Measurements from ENCODE around the gene WNT5A.
"Not testable (repeated sequence)": the region's sequence is repeated elsewhere in the genome, so short reads cannot be mapped to it uniquely, and the experiment has no call there.

Gene WNT5A

DNA sequence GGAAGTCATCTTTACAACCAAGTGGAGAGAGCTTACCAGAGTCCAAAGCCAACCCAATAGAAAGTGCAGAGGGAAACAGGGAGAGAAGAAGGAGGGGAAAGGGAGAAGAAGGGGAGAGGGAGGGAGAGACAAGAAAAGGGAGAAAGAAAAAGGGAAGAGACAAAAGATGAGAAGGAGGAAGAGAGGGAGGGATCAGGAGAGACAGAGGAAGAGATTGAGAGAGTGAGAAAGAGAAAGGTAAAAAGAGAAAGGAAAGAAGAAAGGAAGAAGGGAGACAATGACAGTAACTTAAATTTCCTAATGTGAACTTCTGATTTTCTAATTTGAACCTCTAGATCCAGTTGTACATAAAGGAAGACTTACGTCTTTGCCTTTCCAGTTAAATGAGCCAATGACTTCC, 20.7 kb upstream of the WNT5A start:
- in situ Hi-C loops (cut with HindIII; ENCODE audit: low sequenced_read_pairs) = no loop called here

DNA sequence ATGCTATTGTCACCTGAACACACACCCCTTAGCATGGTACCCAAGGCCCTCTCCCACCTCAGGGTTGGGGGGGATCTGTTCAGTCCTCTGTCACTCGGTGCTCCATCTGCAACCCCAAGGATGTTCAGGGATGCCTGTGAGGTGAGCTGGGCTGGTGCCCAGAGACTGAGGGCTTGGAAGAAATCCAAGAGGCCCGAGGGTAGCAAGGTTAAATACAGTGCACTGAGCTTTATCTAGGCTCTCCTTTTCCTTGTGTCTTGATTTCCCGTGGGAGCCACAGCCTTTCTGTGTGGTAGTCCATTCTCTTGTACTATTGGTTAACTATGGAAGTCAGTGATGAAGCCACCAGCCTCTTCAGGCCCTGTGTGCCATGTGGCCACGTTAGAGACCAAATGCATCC, 18.7 kb upstream of the WNT5A start:
- in situ Hi-C loops (cut with HindIII; ENCODE audit: low sequenced_read_pairs) = no loop called here

- in situ Hi-C loops (cut with HindIII; ENCODE audit: low sequenced_read_pairs) = not testable (repeated sequence)
Measured at GRCh38 chr3:55505102-55505501, 18.0 kb upstream of the WNT5A start.

DNA sequence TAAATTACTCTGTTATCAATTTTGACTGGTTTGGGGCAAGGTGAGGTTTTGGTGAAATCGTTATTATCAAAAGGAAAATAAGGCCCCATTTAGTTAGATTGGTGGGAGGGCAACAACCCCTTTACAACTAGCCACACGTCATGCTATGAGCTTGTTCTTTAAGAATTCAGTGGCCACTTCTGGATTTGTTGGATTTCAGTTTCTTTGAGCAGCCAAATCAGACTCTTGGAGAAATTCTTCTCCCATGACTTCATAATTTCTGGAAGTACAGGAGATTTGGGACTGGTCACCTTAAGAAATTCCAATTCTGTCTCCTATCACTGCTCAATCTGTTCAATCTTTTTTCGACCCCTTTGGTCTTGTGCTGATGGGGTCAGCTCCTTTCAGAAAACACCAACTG, 14.8 kb upstream of the WNT5A start:
- in situ Hi-C loops (cut with HindIII; ENCODE audit: low sequenced_read_pairs) = no loop called here

GRCh38 chr3:55500555-55501330, 13.6 kb upstream of the WNT5A start:
- in situ Hi-C loops (cut with HindIII; ENCODE audit: low sequenced_read_pairs) = no loop called here

GRCh38 chr3:55498520-55498919, 11.4 kb upstream of the WNT5A start:
- in situ Hi-C loops (cut with HindIII; ENCODE audit: low sequenced_read_pairs) = loop anchor here (25.0 kb wide), 3 partner anchors 161 to 636 kb away; no protein-coding TSS in a partner anchor

DNA sequence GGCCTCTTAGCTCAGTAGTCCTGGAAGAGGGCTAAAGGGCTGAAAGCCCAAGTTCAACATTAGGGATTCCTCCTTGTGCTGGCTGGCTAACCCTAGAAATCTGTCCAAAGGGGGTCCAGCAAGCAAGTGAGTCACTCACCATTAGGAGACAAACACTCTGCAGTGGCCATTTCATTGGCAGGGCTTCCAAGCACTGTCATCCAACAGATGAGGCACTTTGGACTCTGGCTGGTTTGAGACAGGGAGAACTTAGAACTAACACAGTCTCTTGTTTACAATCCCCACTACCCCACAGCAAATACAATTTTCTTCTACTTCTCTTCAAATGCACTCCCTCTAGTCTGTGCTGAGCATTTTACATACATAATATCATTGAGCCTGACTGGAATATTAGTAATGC, 10.1 kb upstream of the WNT5A start:
- in situ Hi-C loops (cut with HindIII; ENCODE audit: low sequenced_read_pairs) = loop anchor here (25.0 kb wide), 3 partner anchors 160 to 635 kb away; no protein-coding TSS in a partner anchor

DNA sequence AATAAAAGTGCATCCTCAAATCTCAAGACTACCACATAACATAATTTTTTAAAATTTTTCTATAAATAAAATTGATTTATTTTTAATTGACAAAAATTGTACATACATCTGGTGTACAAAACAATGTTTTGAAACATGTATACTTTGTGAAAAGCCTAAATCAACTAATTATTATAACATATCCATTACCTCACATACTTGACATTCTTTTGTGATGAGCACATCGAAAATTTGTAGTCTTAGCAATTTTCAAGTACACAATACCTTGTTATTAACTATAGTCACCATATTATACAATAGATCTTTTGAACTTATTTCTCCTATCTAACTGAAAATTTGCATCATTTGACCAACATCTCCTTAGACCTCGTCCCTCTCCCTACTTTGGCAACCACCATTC, 7.9 kb upstream of the WNT5A start:
- in situ Hi-C loops (cut with HindIII; ENCODE audit: low sequenced_read_pairs) = loop anchor here (25.0 kb wide), 3 partner anchors 158 to 633 kb away; no protein-coding TSS in a partner anchor

- in situ Hi-C loops (cut with HindIII; ENCODE audit: low sequenced_read_pairs) = loop anchor here (25.0 kb wide), 3 partner anchors 156 to 631 kb away; no protein-coding TSS in a partner anchor
Measured at GRCh38 chr3:55492976-55493375, 5.9 kb upstream of the WNT5A start.

GRCh38 chr3:55491296-55491816, 4.2 kb upstream of the WNT5A start:
- in situ Hi-C loops (cut with HindIII; ENCODE audit: low sequenced_read_pairs) = loop anchor here (25.0 kb wide), 3 partner anchors 154 to 629 kb away; no protein-coding TSS in a partner anchor

DNA sequence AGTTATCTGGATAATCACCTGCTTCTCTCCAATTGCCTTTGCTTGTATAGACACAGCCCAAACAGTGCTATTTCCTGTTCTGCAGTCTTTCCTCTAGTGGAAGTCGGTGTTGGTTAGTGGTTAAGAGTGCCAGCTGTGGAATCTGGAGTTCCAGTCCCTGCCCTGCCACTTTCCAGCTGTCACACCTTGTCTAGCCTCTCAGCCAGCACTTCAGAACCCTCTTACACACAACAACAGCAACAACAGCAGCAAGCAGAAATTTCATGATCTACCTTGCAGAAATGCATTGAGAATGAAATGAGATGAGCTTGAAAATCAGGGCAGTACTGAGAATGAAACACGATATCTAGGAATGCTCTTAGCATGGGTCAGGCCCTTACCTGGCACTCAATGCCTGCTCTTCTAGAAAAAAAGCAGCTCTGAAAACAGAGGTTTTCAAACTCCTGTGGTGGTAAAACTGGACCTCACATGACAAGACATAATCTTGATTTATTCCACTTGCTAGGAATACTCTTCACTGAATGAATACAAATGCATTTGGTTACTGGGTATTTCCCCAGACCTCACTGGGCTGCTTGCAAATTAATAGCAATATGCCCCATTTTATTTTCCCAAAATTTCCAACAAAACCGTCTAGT, 3.3 kb upstream of the WNT5A start:
- in situ Hi-C loops (cut with HindIII; ENCODE audit: low sequenced_read_pairs) = loop anchor here (25.0 kb wide), 3 partner anchors 153 to 628 kb away; no protein-coding TSS in a partner anchor

DNA sequence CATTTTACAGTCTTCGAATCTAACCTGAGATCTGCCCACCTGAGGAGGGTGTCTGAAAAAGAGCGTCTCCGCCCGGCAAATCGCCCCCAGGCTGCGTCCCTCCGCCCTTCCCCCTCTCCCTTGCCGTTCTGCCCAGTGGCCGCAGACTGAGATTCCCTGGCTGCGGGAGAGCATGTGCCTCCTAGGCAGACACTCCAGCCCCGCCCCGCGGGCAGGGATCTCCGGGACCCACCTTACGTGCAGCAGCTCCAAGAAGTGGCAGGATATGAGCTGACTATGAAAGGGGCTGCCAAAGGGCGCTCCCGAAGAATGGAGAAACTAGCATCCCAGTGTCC, 2.7 kb upstream of the WNT5A start:
- in situ Hi-C loops (cut with HindIII; ENCODE audit: low sequenced_read_pairs) = loop anchor here (25.0 kb wide), 3 partner anchors 152 to 627 kb away; no protein-coding TSS in a partner anchor

- in situ Hi-C loops (cut with HindIII; ENCODE audit: low sequenced_read_pairs) = loop anchor here (25.0 kb wide), 3 partner anchors 151 to 626 kb away; no protein-coding TSS in a partner anchor
Measured at GRCh38 chr3:55488398-55489055, 1.4 kb upstream of the WNT5A start.

DNA sequence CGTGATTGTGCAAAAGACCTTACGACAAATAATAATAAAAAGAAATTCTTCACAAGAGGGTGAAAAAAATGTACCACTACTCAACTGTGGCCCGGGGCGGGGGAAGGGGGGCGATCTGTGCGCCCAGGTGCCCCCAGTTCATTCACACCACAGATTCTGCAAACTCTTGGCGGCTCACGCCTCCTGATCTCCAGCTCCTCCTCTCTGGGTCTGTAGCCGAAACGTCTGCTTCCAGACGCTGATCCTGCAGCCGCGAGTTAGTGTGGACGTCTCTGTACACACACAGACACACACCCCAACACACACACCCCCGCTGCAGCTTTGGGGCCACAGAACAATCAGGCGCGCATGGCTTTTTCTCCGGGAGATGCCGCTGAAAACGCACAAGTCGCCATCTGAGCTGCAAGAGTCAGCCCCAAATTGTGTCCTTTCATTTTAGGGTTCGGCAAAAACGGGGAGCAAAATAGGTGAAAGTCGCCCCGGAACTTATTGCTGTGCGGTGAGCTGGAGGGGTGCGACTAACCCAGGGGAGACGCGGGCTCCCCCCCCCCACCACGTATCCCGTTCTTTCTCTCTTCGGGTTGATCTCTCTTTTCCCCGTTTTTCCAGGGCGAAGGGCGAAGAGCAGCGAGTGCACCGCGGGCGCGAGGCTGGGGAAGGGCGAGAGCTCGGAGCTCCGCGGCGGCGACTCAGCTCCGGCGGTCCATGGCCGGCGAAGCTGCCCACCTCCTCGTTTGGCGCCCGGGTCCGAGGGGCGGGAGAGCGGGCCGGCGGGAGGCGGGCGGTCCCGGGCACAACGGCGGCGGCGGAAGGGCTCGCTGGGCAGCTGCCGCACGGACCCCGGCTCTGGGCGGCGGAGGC, 505 bp upstream of the WNT5A start:
- in situ Hi-C loops (cut with HindIII; ENCODE audit: low sequenced_read_pairs) = loop anchor here (25.0 kb wide), 3 partner anchors 150 to 625 kb away; no protein-coding TSS in a partner anchor

DNA sequence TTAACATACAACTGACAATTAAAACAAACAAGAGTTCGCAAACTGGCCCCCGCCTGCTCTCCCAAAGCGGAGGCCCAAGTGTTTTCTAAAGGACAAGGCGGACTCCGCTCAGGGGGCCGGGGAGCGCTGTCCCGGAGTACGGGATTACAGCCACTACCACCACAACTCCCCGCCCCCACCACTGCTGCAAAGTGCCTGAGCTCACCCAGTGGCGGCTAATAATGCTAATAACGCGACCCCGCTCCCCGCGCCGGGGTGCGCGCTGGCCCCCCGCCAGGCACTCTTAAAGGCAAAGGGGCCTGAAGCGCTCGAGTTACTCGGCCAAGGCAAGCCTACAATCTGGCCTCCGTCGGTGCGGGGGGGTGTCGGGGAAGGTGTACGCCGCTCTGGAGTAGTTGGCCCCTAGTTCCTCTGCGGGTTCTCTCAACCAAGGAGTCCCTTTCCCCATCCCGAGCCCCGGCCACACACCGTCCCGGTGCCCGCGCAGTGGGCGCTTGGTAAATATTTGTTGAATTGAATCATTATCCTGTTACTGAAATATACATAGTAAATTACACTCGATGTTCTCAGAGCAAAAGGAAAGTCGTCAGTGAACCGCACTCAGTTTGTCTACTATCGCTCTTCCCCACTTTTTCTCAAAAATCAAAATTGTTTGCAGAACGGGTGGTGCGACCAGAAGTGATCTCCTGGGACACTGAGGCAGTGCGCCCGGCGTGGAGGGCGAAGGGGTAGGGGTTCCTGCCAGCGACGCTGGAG, 827 bp downstream of the WNT5A start:
- in situ Hi-C loops (cut with HindIII; ENCODE audit: low sequenced_read_pairs) = loop anchor here (25.0 kb wide), 3 partner anchors 149 to 624 kb away; no protein-coding TSS in a partner anchor

GRCh38 chr3:55484801-55485791, 2.0 kb downstream of the WNT5A start:
- in situ Hi-C loops (cut with HindIII; ENCODE audit: low sequenced_read_pairs) = loop anchor here (5.0 to 25.0 kb wide), 4 partner anchors 148 to 623 kb away; no protein-coding TSS in a partner anchor

DNA sequence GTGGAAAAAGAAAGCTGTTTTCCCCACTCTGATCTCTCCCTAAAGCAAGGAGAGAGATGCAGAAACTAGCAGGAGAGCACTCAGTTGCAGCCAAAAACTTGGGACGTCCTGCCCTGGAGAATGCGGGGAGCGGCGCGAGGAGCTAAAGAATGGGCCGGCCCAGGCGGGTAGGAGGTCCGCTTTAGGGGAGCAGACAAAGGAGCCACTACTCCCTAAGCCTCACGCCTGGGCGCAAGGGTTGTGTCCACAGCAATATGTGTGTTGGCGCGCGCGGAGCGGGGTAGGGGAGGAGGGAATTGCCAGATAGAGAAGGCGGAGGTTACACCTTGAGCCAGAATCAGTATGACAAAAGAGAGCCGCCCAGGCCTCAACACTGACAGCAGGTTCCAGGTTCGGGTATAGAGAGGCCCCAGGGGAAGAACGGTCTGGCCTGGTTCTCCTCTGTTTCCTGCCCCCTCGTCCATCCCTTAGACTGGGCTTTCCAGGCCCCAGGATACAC, 2.9 kb downstream of the WNT5A start:
- in situ Hi-C loops (cut with HindIII; ENCODE audit: low sequenced_read_pairs) = loop anchor here (5.0 to 25.0 kb wide), 4 partner anchors 147 to 622 kb away; no protein-coding TSS in a partner anchor
